ENCODE measurements around the gene MRPS27. TPM values are rescaled to one million over a fixed set of nuclear protein-coding genes. Genes with fewer than 3 reads are reported as not detected.
A peak's percentile ranks its signal among the peaks of the same experiment; 100 is the strongest.
"Not testable (repeated sequence)": the region's sequence is repeated elsewhere in the genome, so short reads cannot be mapped to it uniquely, and the experiment has no call there.

Gene MRPS27
- total and polyA plus RNA-seq, 4 donors = 17.6 to 38.7 (median 34.9) TPM

DNA sequence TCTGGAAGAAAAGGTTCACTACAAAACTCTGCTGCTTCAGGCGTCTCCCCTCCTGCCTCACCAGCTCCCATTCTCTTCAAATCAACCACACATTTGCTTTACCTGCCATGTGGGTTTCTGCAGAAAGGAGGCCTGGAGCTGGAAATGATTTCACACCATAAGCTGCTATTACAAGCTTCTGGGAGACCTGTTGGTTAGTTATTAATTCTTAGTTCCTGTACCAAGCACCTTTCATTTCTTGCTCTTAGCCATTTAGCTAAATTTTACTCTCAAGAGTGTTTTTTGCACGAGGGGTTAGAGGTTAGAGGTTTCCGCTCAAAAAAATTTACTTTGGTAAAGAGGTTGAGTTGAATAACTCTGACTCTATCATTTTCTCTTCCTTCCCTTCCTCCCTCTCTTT is 142.5 kb downstream of the MRPS27 start (continued):
- TF ChIP-seq GABPA (IDR thresholded peaks at IDR 0.05 in 1 of 2, conservative IDR thresholded peaks at IDR 0.05 in 1 of 2) = no peak
- no peak for TF ChIP-seq EGR1 (IDR thresholded peaks at IDR 0.05; ENCODE audit: low read depth in 2 of 2)

- 41% methylated on average over 4 of the region's 4 CpGs for WGBS
- no peak for DNase-seq (ENCODE audit: low spot score)
- H3K9ac ChIP-seq (ENCODE audit: low read depth in 1 of 2, low read length in 2 of 2) = no peak overlapping the region
- no peak overlapping the region for H3K27ac ChIP-seq (ENCODE audit: low read depth in 1 of 2, low read length in 2 of 2)
- H3K36me3 ChIP-seq (ENCODE audit: control insufficient read depth in 4 of 4, insufficient read depth in 3 of 4, low read depth in 1 of 4, low read length in 3 of 4) = no peaks in the 10 kb centered on the region
- TF ChIP-seq HNF4A (conservative IDR thresholded peaks at IDR 0.05) (peak; percentile 9 to 43), ATF3 (IDR thresholded peaks at IDR 0.05) (no peak)
- H3K4me1 ChIP-seq (ENCODE audit: control insufficient read depth in 4 of 4, insufficient read depth in 4 of 4, low read length in 3 of 4) = no peaks in the 10 kb centered on the region
- peaks cover 0 to 3% (median 0%) of the 10 kb centered on the region in 4 donors for H3K27me3 ChIP-seq (ENCODE audit: control insufficient read depth in 4 of 4, insufficient read depth in 4 of 4, low read length in 3 of 4)
- H3K9me3 ChIP-seq (ENCODE audit: control insufficient read depth in 4 of 4, low read length in 3 of 4) = no peaks in the 10 kb centered on the region
- H3K4me3 ChIP-seq (ENCODE audit: low read depth in 1 of 3, low read length in 3 of 3) = no peak overlapping the region
Observed at GRCh38 chr5:72172786-72173185, 147.3 kb downstream of the MRPS27 start.

DNA sequence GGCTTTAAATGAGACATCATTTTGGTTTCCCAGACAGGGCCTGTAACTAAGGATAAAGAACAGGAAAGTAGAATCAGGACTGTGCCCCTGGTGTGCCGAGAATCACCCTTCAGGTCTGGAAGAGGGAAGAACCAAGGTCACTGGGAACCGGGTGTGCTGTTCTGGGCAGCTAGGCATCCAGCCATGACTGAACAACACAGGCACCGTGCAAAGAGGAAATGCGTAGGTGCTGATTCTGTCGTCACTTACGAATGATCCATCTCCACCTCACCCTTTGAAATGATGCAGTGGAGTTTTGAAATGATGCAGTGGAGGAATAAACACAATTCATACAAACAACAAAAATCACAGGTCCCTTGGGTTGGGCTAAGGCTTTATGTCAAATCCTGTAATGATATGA is 148.4 kb downstream of the MRPS27 start:
- WGBS = 87% methylated on average over 6 of the region's 6 CpGs
- Histone ChIP-seq H3K27me3 (ENCODE audit: control insufficient read depth in 4 of 4, insufficient read depth in 4 of 4, low read length in 3 of 4) (peaks cover 0 to 3% (median 0%) of the 10 kb centered on the region in 4 donors), H3K36me3 (ENCODE audit: control insufficient read depth in 4 of 4, insufficient read depth in 3 of 4, low read depth in 1 of 4, low read length in 3 of 4) (no peaks in the 10 kb centered on the region), H3K9me3 (ENCODE audit: control insufficient read depth in 4 of 4, low read length in 3 of 4) (no peaks in the 10 kb centered on the region), H3K9ac (ENCODE audit: low read depth in 1 of 2, low read length in 2 of 2) (no peak overlapping the region), H3K4me1 (ENCODE audit: control insufficient read depth in 4 of 4, insufficient read depth in 4 of 4, low read length in 3 of 4) (no peaks in the 10 kb centered on the region), H3K4me3 (ENCODE audit: low read depth in 1 of 3, low read length in 3 of 3) (no peak overlapping the region), H3K27ac (ENCODE audit: low read depth in 1 of 2, low read length in 2 of 2) (no peak overlapping the region)
- DNase-seq (ENCODE audit: low spot score) = no peak
- TF ChIP-seq GABPA (IDR thresholded peaks at IDR 0.05 in 1 of 2, conservative IDR thresholded peaks at IDR 0.05 in 1 of 2) (no peak), EGR1 (IDR thresholded peaks at IDR 0.05; ENCODE audit: low read depth in 2 of 2) (no peak), JUND (IDR thresholded peaks at IDR 0.05) (no peak), RXRA (IDR thresholded peaks at IDR 0.05) (no peak), SP1 (IDR thresholded peaks at IDR 0.05) (no peak), FOXA1 (IDR thresholded peaks at IDR 0.05) (no peak), TAF1 (conservative IDR thresholded peaks at IDR 0.05) (no peak), MAX (IDR thresholded peaks at IDR 0.05) (no peak), RAD21 (IDR thresholded peaks at IDR 0.05) (no peak), FOXA2 (IDR thresholded peaks at IDR 0.05) (no peak), HNF4A (conservative IDR thresholded peaks at IDR 0.05) (no peak), ATF3 (IDR thresholded peaks at IDR 0.05) (no peak), YY1 (IDR thresholded peaks at IDR 0.05) (no peak), NR2F2 (IDR thresholded peaks at IDR 0.05) (no peak), HNF4G (IDR thresholded peaks at IDR 0.05) (no peak)
- TF ChIP-seq, protein P1, sequence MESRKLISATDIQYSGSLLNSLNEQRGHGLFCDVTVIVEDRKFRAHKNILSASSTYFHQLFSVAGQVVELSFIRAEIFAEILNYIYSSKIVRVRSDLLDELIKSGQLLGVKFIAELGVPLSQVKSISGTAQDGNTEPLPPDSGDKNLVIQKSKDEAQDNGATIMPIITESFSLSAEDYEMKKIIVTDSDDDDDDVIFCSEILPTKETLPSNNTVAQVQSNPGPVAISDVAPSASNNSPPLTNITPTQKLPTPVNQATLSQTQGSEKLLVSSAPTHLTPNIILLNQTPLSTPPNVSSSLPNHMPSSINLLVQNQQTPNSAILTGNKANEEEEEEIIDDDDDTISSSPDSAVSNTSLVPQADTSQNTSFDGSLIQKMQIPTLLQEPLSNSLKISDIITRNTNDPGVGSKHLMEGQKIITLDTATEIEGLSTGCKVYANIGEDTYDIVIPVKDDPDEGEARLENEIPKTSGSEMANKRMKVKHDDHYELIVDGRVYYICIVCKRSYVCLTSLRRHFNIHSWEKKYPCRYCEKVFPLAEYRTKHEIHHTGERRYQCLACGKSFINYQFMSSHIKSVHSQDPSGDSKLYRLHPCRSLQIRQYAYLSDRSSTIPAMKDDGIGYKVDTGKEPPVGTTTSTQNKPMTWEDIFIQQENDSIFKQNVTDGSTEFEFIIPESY (IDR thresholded peaks at IDR 0.05) = no peak
- TF ChIP-seq, protein P2, sequence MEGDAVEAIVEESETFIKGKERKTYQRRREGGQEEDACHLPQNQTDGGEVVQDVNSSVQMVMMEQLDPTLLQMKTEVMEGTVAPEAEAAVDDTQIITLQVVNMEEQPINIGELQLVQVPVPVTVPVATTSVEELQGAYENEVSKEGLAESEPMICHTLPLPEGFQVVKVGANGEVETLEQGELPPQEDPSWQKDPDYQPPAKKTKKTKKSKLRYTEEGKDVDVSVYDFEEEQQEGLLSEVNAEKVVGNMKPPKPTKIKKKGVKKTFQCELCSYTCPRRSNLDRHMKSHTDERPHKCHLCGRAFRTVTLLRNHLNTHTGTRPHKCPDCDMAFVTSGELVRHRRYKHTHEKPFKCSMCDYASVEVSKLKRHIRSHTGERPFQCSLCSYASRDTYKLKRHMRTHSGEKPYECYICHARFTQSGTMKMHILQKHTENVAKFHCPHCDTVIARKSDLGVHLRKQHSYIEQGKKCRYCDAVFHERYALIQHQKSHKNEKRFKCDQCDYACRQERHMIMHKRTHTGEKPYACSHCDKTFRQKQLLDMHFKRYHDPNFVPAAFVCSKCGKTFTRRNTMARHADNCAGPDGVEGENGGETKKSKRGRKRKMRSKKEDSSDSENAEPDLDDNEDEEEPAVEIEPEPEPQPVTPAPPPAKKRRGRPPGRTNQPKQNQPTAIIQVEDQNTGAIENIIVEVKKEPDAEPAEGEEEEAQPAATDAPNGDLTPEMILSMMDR (IDR thresholded peaks at IDR 0.05; ENCODE audit: low read depth, low read length, missing input control) = no peak
- TF ChIP-seq, protein P3, sequence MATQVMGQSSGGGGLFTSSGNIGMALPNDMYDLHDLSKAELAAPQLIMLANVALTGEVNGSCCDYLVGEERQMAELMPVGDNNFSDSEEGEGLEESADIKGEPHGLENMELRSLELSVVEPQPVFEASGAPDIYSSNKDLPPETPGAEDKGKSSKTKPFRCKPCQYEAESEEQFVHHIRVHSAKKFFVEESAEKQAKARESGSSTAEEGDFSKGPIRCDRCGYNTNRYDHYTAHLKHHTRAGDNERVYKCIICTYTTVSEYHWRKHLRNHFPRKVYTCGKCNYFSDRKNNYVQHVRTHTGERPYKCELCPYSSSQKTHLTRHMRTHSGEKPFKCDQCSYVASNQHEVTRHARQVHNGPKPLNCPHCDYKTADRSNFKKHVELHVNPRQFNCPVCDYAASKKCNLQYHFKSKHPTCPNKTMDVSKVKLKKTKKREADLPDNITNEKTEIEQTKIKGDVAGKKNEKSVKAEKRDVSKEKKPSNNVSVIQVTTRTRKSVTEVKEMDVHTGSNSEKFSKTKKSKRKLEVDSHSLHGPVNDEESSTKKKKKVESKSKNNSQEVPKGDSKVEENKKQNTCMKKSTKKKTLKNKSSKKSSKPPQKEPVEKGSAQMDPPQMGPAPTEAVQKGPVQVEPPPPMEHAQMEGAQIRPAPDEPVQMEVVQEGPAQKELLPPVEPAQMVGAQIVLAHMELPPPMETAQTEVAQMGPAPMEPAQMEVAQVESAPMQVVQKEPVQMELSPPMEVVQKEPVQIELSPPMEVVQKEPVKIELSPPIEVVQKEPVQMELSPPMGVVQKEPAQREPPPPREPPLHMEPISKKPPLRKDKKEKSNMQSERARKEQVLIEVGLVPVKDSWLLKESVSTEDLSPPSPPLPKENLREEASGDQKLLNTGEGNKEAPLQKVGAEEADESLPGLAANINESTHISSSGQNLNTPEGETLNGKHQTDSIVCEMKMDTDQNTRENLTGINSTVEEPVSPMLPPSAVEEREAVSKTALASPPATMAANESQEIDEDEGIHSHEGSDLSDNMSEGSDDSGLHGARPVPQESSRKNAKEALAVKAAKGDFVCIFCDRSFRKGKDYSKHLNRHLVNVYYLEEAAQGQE (IDR thresholded peaks at IDR 0.05) = no peak

DNA sequence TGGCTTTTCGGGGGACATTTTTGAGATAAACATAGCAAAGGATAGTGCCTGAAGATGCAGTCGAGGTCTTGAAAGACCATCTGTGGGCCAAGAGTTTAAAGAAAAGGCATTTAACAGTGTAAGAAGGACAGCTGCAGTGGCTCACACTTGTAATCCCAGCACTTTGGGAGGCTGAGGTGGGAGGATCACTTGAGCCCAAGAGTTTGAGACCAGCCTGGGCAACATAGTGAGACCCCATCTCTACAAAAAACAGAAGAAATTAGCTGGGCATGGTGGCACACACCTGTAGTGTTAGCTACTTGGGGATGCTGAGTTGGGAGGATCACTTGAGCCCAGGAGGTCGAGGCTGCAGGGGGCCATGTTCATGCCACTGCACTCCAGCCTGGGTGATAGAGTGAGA is 148.9 kb downstream of the MRPS27 start:
- not testable (repeated sequence) for H3K4me1 ChIP-seq (ENCODE audit: control insufficient read depth in 4 of 4, insufficient read depth in 4 of 4, low read length in 3 of 4); H3K9me3 ChIP-seq (ENCODE audit: control insufficient read depth in 4 of 4, low read length in 3 of 4)

More for the DNA sequence above, 148.9 kb downstream of the MRPS27 start:
- H3K27me3 ChIP-seq (ENCODE audit: control insufficient read depth in 4 of 4, insufficient read depth in 4 of 4, low read length in 3 of 4); H3K4me3 ChIP-seq (ENCODE audit: low read depth in 1 of 3, low read length in 3 of 3); H3K36me3 ChIP-seq (ENCODE audit: control insufficient read depth in 4 of 4, insufficient read depth in 3 of 4, low read depth in 1 of 4, low read length in 3 of 4); DNase-seq (ENCODE audit: low spot score); H3K27ac ChIP-seq (ENCODE audit: low read depth in 1 of 2, low read length in 2 of 2); H3K9ac ChIP-seq (ENCODE audit: low read depth in 1 of 2, low read length in 2 of 2): not testable (repeated sequence)
- 94% methylated on average over 3 of the region's 3 CpGs for WGBS

Measured in liver (tissue), 9 donors.